Renal pelvis (tissue), 12 donors: ENCODE measurements around the gene IGLL5. TPM values are rescaled to one million over a fixed set of nuclear protein-coding genes. Genes with fewer than 3 reads are reported as not detected.

ENCODE experiments used
- DNase-seq: peaks from one replicate; pipeline ENCODE4 v3.0.0-alpha.2; 2013
- long read RNA-seq, 16 experiments: transcript quantifications; one replicate each; lab custom pipeline, GENCODE V29; 2026
- polyA plus RNA-seq, 3 donors: library from polyadenylated mRNA; unstranded; fragments of 120-200 nt; gene quantifications; one replicate each; pipeline ENCODE4 v1.2.1, GENCODE V29; 2013; ENCODE audit not compliant: insufficient read length in 3 of 3

Gene IGLL5
- polyA plus RNA-seq = under 1 TPM in 1 of 3 donors, not detected in 2; 0.48 TPM
- long read RNA-seq, donor 1 = 0 reads
- long read RNA-seq, donor 2 = 0 reads
- long read RNA-seq, donor 3, partial matches to known transcripts = 0 of 1 reads
- long read RNA-seq, donor 3, other reads (novel, unspliced or antisense) = 0 of 1 reads
- long read RNA-seq, donor 4 = 0 reads
- long read RNA-seq, donor 5 = 0 reads
- long read RNA-seq, donor 6 = 0 reads
- long read RNA-seq, donor 7 = 0 reads
- long read RNA-seq, donor 8 = 0 reads
- long read RNA-seq, donor 9 = 0 reads
- long read RNA-seq, donor 10 = 0 reads
- long read RNA-seq, donor 11 = 0 reads
- long read RNA-seq, donor 12 = 0 reads
- long read RNA-seq, donor 13 = 0 reads
- long read RNA-seq, donor 14 = 0 reads
- long read RNA-seq, donor 15 = 0 reads
- long read RNA-seq, donor 16 = 0 reads

- no peak for DNase-seq
Measured at GRCh38 chr22:22887621-22888503, at the start of gene IGLL5. TSS of gene IGLL5 (plus strand) at chr22:22887816. CDS start at chr22:22888054, 238 bp downstream.

- DNase-seq = no peak
Measured at GRCh38 chr22:22838148-22838786, 49.3 kb upstream of the IGLL5 start.

DNA sequence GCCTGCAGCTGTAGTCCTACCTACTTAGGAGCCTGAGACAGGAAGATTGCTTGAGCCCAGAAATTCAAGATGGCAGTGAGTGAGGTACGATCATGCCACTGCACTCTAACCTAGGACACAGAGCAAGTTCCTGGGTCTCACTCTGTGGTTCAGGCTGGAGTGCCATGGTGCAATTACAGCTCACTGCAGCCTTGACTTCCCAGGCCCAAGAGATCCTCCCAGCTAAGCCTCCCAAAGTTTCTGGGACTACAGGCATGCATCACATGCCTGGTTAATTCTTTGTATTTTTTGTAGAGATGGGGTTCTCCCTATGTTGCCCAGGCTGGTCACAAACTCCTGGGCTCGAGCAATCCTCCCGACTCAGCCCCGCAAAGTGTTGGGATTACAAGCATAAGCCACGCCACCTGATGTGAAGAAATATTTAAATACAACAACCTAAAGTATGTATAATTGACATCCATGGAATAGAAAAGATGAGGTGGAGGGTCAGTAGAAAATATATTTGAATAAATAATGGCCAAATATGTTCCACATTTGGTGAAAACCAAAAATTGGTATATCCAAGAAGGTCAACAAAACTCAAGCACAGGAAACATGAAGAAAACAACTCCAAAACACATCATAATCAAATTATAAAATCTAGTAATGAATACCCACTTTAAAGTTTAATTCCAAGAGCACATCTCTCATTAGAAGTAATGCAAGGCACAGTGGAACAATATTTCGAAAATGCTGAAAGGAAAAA is 47.9 kb upstream of the IGLL5 start:
- DNase-seq = no peak

- no peak for DNase-seq
Measured at GRCh38 chr22:22840780-22841179, 46.8 kb upstream of the IGLL5 start.

DNA sequence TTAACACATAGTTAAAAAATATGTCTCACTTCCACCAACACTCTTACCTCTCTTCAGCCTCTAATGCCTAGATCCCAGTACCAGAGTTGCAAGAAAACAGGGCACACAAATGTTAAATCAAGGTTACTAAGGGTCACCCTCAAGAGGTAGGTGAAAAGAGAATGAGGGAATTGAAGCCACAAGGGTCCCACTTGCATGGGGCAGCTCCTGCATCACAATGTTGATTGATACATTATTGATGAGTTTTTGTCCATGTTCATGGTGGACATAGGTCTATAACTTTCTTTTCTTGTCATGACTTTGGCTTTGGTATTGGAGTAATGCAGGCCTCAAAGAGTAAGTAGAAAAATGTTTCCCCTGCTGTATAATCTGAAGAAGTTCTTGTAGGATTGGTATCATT is 46.0 kb upstream of the IGLL5 start:
- DNase-seq = no peak

DNA sequence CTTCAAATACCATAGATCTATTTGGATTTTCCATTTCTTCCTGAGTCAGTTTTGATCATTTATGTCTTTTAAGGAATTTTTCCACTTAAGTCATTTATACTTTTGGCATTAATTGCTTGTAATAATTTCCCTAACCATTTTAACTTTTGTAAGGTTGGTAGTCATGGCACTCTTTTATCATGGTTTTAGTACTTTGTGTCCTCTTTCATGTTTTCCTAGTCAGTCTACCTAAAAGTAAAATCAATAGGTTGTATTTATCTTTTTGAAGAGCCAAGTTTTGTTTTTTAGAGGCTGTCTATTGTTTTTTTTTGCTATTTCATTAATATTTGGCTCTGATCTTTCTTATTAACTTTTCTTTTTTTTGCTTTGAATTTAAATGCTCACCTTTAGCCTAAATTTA is 45.5 kb upstream of the IGLL5 start:
- DNase-seq = no peak

- no peak for DNase-seq
Measured at GRCh38 chr22:22843848-22844247, 43.8 kb upstream of the IGLL5 start.

- no peak for DNase-seq
Measured at GRCh38 chr22:22847241-22847640, 40.4 kb upstream of the IGLL5 start.

GRCh38 chr22:22848364-22848866 is 39.2 kb upstream of the IGLL5 start:
- peak; percentile 51 for DNase-seq

GRCh38 chr22:22849640-22850610 is 37.7 kb upstream of the IGLL5 start:
- DNase-seq = no peak

- DNase-seq = no peak
Measured at GRCh38 chr22:22851969-22852368, 35.6 kb upstream of the IGLL5 start.

DNA sequence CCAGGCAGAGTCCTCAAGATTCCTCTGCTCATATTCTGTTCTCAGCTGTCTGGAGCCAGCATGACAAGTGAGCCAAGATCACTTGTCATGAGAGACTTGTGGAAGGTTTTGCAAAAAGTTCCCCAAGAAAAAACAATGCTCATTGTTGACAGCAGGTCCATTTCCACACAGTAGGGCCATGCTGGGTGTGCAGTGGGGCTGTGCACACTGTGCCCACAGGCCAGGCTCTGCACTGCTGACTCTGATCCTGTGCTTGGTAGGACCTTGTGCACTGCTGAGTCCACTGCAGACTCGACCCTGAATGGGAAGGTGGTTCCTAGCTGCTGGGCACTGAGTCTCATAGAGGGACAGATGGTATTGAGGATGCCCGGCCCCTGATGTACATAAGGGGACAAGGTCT is 33.9 kb upstream of the IGLL5 start:
- DNase-seq = no peak

DNA sequence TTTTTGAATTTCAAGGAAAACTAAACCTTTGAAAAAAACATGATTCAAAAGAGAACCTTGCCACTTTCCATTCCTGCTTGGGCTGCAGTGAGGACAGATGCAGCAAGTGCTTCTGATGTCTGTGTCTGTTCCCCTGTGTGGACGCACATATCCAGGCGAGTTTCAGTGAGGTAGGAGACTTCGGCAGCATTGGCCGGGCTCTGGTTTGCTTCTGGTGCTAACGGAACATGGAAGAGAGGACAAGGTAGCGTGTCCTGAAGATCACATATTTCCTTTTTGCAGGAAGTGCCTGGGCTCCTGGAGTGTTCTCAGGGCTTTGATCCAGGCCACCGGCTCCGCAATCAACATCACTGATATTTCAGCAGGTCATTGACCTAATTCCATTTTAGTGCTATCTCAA is 33.1 kb upstream of the IGLL5 start:
- DNase-seq = no peak

DNA sequence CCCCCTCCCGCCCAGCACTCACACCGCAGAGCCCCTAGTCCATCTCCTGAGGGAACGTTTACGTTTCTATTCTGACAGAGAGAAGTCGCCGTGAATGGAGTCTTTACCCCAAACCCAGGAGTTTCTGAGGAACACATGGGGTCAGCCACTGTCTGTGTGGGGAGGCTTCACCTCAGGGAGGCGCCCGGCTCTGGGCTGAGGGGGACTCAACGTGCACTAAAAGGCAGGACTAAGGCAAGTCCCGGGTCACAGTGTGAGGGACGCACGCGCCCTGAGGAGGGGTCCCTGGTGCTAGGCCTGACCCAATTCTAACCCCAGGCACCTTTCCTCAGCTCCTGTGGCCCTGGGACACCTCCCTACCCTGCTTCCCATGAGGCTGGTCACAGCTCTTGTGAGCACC is 32.5 kb upstream of the IGLL5 start:
- DNase-seq = no peak

GRCh38 chr22:22855617-22856308 is 31.9 kb upstream of the IGLL5 start:
- DNase-seq = peak; percentile 11

- no peak for DNase-seq
Measured at GRCh38 chr22:22856364-22856763, 31.3 kb upstream of the IGLL5 start.

DNA sequence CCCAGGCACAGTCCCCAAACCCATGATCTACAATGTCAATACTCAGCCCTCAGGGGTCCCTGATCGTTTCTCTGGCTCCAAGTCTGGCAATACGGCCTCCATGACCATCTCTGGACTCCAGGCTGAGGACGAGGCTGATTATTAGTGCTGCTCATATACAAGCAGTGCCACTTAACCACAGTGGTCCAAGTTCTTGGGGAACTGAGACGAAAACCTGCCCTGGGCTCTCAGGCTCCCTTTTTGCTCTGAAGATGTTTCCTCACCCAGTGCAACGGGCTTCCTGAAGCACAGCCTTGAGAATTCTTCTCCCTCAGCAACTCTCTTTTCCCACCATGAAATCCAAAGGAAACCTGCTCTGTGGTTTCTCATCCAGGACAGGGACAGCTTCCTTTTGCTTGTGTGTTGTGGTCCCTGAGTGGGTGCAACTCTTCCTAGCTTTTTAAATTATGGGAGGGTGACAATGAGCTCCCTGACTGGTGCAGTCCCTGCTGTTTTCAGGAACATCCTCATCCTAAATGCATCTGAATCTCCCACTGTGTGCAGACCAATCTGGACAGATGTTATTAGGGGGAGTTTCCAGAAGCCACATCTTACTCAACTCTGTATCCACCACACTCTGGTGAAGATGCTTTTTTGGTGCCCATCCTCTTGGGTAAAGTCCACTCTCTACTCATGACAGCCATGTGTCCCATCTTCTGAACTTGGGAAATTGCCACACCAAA is 30.6 kb upstream of the IGLL5 start:
- no peak for DNase-seq

DNA sequence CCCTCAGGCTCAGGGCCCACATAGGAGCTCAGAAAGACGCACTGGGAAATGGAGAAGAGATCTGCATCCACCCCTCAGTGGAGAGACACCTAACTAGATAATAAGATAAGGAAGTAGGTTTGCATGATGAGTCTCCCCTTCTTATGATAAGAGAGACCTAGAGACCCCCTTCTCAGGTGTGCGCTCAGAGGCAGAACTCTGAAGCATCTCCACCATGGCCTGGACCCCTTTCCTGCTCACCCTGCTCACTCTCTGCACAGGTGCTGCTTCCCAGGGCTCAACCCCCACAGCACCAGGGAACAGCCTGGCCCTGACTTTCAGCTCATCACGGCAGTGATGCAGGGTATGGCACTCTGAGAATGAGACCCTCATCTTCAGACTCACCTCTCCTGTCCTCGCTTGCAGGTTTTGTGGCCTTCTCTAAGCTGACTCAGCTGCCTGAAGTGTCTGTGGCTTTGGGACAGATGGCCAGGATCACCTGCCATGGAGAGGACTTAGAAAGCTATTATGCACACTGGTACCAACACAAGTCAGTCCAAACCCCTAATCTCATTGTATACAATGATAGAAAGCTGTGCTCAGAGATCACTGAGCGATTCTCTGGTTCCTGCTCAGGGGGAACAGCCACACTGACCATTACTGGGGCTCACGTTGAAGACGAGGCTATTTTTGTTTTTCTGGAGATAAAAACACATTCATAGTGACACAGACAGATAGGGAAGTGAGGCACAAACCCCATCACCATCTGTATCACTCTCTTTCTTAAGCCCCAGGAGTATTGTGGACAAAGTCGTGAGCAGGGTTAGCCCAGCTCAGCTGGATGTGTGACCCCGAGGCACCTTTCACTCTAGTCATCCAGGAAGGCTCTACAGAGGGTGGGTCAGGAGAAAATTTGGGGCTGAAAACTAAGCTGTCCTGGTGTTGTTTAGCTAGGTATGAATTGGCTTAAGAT is 29.7 kb upstream of the IGLL5 start:
- no peak for DNase-seq
